GM19324 (cell line): ENCODE measurements around the gene FOXP1.

ENCODE experiments used
- ATAC-seq: cut with Tn5 transposase; IDR thresholded peaks from one replicate; pipeline ENCODE4 v1.9.1; 2021; ENCODE audit warnings: mild to moderate bottlenecking, moderate library complexity; ENCODE audit not compliant: unreplicated experiment, low FRiP score

Gene FOXP1

GRCh38 chr3:70943886-70944285 lies 639.6 kb downstream of the FOXP1 start:
- no peak for ATAC-seq

GRCh38 chr3:70933105-70933810 lies 650.3 kb downstream of the FOXP1 start:
- ATAC-seq = no peak

- ATAC-seq = no peak
These were observed 653.5 kb downstream of the FOXP1 start for GRCh38 chr3:70930066-70930465.

GRCh38 chr3:70927239-70927638 lies 656.3 kb downstream of the FOXP1 start:
- no peak for ATAC-seq

GRCh38 chr3:70926835-70927234 lies 656.7 kb downstream of the FOXP1 start:
- no peak for ATAC-seq

GRCh38 chr3:70919661-70920060 lies 663.9 kb downstream of the FOXP1 start:
- ATAC-seq = no peak

GRCh38 chr3:70919091-70919490 lies 664.4 kb downstream of the FOXP1 start:
- no peak for ATAC-seq

GRCh38 chr3:70916375-70917055 lies 667.0 kb downstream of the FOXP1 start:
- no peak for ATAC-seq

- ATAC-seq = no peak
These were observed 668.7 kb downstream of the FOXP1 start for GRCh38 chr3:70914862-70915261.

GRCh38 chr3:70911719-70912118 lies 671.8 kb downstream of the FOXP1 start:
- ATAC-seq = no peak

- ATAC-seq = no peak
These were observed 678.0 kb downstream of the FOXP1 start for GRCh38 chr3:70905491-70905890.
